Activated CD8-positive, alpha-beta memory T cell treated with anti-CD3 and anti-CD28 coated beads for 4 hours (primary cell): ENCODE measurements around the gene AMPD2.
A peak's percentile ranks its signal among the peaks of the same experiment; 100 is the strongest.

ENCODE experiments used
- DNase-seq, 2 donors: peaks; one replicate each; pipeline ENCODE4 v3.0.0-alpha.2; 2020; ENCODE audit warnings: low read depth in 2 of 2

AMPD2 gene

DNA sequence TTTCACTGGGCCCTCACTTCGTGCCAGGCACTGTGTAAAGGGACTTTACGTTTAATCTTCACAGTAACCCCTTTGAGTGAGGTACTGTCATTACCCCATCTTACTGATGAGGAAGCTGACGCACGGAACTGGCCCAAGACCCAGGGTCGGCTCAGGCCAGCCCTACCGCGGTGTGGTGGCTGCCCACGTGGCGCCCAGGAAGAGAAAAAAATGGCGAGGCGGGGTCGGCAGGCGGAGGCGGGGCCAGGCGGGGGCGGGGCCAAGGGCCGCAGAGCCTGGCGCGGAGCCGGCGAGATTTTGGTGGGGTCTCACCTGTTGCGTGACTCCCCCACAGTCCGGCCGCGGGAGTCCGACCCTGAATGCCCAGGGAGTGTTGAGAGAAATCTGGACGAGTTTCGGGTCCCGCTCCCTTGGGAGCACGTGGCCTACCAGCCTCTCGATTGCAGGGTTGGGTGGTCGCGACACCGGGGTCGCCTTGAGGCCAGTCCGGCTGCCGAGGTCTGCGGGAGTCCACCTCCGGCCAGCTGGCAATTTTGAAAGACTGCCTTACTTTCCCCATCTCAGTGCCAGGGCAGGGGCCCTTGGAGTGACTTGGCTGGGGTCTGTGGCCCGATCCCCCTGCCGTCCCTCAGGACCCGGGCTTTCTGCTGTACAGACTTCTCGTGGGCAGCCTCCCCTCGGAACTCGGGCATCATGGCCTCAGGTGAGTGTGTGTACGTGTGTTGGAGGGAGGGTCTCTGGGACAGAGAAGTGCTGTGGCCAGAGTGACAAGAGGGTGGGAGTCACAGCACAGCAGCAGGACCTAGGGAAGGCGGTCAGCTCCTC lies at the start of gene AMPD2, which contains the start of gene GNAT2:
TSS of gene AMPD2 (plus strand) at position 262 of the 825 bp plus-strand sequence. CDS start 1,339 bp downstream, outside the sequence.
TSS of gene GNAT2 (minus strand) at position 41 of the 825 bp plus-strand sequence. CDS start 6,746 bp downstream, outside the sequence.
- DNase-seq = peak; percentile 53 to 54

DNA sequence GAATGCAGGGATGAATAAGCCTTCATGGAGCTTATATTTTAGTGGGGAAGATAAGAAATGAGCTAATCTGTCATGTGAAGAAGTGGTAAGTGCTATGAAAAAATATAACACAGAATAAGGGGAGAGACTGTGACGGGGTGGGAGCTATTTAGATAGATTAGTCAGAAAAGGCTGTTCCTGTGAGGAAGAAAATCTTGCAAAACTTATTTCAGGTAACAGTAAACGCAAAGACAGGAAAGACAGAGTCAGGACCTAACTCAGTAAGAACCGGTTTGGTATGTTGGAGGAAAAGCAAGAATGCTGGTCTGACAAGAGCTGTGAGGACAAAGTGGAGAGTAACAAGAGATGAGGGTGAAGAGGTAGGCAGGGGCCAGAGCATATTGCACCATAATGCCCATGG lies 49.2 kb upstream of the AMPD2 start:
- DNase-seq = no peak

DNA sequence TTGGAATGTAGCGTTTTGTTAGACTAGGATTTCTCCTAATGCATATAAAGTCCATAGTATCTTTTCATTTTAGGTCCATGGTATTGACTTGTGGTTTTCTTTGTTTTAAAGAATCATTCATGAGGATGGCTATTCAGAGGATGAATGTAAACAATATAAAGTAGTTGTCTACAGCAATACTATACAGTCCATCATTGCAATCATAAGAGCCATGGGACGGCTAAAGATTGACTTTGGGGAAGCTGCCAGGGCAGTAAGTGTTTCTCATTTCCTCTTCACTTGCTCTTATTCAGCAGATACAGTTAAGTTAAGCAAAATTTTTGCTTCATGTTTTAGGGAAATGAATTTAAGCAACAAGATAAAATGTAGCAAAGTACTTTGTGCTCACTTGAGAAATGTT lies 45.9 kb upstream of the AMPD2 start:
- no peak for DNase-seq

DNA sequence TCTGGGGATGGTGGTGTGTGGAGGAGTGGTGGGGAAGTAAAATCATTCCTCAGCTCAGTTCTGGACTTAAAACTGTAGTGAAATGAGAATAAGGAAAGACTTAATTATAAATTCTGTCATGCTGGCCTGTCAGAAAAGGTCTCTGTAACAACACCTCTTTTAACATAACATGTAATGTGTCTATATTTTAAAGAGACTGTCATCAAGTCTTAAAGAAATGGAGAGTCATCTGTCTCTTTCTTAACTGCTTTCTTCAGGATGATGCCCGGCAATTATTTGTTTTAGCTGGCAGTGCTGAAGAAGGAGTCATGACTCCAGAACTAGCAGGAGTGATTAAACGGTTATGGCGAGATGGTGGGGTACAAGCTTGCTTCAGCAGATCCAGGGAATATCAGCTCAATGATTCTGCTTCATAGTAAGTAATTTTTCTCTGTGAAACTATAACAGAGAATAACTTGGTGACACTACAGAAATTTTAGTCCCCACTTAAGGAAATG lies 40.6 kb upstream of the AMPD2 start:
- no peak for DNase-seq

DNA sequence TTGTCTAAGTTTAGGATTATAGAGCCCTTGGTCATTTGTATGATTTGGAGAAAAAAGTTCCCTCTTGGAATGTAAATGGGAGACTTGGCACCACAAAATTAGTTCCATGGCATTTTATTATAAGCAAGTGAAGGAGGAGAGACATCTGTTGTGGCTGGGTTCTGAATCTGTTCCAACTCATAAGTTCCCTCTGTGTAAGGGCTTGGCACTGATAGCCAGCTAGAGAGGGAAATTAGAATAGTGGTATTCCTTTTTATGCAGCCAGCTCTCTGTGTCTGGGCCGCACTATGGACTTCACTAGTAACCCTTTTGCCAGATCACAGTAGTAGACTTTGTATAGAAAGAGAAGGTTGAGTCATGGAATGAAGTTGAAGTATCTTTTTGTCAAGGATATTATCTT lies 40.1 kb upstream of the AMPD2 start:
- no peak for DNase-seq

DNA sequence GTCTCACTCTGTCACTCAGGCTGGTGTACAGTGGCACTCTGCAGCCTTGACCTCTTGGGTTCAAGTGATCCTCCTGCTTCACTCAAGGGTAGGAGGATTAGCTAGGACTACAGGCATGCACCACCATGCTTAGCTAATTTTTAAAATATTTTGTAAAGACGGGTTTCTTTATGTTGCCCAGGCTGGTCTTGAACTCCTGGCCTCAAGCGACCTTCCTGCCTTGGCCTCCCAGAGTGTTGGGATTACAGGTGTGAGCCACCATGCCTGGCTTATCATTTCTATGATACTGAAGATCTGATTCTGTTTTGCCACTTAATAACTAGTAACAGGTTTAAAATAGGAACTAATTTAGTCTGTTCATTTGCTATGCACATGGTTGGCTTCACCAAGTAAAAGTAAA lies 37.6 kb upstream of the AMPD2 start:
- no peak for DNase-seq

DNA sequence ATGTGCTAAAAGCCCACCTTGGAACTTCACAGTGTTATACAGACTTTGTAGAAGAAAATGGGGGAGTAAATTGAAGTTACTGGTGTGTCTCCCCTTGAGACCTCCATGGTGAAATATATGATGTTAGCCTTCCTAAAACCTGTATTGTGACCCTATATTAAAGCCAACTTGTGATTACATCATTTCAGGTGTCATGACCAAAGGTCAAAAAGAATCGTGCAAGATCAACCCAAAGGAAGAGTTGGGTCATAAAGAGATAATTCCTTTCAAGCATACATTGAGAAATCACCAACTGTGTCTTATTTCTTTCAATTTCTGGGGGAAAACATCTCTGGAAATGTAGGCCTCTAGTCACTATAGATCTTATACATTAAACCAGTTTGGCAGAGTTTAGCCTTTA lies 34.9 kb upstream of the AMPD2 start:
- DNase-seq = no peak

DNA sequence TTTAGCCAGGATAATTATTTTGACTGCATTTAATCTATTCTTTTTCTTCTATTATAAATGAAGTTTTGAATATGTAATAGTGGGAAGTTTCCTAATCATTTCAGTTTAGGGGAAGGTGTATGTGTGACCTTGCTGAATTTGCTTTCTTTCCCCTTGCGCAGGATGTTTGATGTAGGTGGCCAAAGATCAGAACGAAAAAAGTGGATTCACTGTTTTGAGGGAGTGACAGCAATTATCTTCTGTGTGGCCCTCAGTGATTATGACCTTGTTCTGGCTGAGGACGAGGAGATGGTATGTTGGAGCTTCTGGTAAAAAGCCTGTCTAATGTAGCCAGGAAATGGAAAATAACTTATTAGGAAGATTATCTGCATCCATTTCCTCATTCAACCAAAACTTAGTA lies 33.6 kb upstream of the AMPD2 start:
- DNase-seq = no peak

DNA sequence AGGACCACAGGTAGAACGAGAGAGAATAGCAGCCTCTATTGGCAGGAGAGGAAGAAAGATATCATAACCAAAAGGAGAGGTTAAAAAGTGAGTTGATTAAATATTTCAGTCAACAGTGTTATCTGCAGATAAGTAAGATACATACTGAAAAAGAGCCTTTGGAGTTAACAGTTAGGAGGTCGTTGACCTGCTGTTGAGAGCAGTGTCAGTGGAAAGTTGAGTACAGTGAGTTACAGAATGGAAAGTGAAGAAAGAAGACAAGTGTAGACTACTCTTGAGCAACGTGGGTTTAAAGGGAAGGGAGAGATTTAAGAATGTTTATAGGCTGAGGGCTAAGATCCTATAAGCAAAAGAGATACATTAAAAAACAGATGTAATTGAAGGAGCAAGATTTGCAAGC lies 30.5 kb upstream of the AMPD2 start:
- DNase-seq = no peak

DNA sequence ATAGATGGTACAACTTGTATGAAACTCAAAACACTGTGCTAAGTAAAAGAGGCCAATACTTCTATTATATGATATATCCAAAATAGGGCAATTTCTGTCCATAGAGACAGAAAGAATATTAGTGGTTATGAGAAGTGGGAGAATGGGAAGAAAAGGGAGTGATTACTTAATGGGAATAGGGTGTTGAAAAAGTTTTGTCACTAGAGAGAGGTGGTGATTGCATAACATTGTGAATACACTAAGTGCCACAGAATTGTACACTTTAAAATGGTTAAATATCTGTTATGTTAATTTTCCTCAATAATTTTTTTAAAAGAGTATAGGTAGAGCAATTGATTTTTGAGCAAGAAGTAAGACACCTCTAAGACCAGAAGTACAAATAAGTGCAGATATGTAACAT lies 30.0 kb upstream of the AMPD2 start:
- DNase-seq = no peak

DNA sequence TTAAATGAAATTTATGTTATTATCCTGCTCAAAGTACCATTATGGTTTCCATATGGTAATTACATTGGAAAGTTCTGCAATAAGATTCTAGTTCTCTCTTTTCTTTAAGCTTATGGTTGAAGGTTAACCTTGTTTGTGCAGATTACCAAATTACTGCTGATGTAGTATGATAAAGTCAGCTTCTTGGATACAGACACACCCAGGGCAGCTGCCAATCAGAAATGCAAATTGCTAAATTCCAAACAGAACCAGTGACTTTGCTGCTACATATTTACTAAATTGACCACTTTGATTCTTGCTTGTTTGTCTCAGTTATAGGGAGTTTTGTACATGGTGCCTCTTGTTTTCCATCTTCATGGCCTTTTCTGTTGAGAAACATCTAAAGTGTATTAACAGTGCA lies 26.7 kb upstream of the AMPD2 start:
- no peak for DNase-seq

DNA sequence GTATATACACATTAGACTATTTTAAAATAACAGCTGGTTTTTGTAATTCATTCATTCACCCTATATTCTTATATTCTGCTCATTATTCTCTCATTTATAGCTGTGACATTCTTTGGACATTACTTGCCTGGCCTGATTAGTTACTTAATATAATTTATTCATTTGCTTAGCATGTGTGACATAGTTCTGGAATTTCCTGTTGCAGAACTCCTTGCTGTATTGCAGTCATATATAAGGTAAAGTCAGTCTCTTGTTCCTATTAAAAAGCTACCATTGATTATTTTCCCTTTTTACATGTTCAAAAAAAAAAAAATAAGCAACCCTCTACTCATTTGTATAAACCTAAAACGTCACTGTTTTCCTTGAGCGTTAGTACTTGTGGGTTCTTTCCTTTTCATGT lies 24.1 kb upstream of the AMPD2 start:
- no peak for DNase-seq

DNA sequence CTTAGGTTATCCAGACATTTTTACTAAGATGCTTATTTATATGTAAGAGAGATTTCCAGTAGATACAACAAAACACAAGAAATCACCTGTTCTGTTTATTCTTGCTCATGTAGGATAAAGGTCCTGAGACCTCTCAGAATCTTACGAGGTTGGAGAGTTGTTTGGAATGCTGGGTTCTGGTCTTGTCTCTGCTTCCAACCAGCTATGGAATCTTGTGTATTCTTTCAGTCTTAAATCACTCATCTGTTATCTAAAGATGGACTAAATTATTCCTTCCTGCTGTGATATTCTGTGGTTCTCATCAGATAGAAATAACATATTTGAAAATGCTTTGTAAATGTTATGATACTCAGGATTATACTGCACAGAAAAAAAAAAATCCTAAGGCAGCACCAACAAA lies 21.5 kb upstream of the AMPD2 start:
- no peak for DNase-seq

DNA sequence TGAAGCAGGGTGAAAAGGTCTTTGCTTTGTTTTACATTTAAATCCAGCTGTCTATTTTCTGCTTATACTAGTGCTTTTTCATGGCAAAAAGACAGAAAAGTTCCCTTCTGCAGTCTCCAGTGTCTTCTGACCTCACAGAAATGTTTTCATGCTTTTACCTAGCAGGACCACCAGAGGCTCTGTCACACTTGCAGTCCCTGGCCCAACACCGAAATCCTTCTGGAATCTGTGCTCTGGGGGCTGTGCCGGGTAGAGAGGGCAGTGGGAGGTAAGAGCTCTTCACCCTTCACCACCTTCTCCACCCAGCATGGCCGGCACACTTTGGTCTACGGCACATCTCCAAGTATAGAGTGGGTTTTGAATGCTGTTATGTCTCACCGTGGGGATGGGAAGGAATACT lies 21.0 kb upstream of the AMPD2 start:
- no peak for DNase-seq

DNA sequence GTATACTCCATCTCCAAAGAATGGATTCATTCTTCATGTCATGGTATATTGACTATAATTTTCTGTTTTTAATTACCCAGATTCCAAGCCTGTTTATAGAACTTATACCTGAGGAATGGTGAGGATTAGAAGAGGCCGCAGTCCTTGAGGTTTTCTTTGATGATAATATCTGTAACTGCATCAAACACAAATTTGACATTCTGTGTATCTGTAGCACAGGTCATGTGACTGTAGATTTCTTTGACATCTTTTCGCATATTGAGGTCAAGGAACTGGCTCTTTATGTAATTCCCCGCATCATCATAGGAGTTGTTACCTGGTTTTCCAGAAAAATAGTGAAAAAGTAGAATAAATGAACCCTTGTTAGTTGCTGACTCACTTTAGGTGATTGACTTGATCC lies 16.4 kb upstream of the AMPD2 start:
- no peak for DNase-seq

DNA sequence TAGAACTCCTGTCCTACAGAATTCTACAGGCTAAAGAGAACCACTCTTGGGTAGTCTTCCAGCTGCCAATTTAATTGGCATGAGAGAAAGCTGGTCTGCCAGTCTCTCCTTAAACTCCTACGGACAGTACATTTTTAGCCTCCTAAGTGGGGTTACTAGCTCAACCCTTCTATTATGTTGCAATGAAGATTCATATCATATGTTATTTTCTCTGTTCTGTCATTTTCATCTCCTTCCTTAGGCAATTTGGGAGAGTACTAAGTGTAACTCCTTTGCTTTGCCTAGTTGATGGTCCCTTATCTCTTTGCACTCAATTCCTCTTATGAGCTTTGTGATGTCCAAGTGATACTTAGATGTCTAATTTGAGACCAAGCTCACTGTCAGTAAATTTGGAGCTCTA lies 14.3 kb upstream of the AMPD2 start:
- no peak for DNase-seq

DNA sequence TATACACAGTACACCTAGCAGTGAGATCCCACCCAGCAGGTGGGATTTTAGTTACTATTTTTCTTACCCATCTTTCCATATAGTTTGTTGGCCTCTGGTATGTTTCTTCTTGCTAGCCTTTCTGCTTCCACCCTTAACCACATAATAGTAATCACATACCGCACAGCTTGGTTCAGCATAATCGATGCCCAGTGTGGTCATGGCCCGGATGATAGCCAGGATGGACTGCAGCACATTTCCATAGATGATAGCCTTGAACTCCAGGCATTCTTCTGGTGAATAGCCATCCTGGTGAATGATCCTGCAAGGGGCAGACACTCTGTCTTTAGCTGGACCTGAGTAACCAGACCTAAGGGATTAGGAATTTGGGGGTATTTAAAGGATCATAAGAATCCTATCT lies 9.8 kb upstream of the AMPD2 start:
- no peak for DNase-seq

DNA sequence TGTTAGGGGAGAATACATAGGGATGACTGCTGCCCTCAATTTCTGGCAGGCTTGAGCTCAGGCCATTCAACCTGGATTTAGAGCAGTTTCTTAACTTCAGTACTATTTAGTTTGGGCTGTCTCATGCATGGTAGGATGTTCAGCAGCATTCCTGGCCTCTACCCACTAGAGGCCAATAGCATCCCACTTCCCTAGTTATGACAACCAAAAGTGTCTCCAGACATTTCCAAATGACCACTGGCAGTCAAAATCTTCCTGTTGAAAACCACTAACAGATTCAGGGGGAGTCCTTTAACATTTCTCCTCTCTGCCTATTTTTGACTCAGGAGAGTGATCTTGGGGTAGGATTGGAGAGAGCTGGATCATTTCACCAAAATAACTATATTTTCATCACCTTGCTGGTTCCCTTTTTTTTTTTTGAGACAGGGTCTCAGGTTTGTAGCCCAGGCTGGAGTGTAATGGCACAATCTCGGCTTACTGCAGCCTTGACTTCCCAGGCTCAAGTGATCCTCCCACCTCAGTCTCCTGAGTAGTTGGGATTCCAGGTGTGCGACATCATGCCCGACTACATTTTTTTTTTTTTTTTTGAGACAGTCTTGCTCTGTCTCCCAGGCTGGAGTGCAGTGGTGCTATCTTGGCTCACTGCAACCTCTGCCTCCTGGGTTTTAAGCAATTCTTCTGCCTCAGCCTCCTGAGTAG lies 8.9 kb upstream of the AMPD2 start:
- DNase-seq = no peak

DNA sequence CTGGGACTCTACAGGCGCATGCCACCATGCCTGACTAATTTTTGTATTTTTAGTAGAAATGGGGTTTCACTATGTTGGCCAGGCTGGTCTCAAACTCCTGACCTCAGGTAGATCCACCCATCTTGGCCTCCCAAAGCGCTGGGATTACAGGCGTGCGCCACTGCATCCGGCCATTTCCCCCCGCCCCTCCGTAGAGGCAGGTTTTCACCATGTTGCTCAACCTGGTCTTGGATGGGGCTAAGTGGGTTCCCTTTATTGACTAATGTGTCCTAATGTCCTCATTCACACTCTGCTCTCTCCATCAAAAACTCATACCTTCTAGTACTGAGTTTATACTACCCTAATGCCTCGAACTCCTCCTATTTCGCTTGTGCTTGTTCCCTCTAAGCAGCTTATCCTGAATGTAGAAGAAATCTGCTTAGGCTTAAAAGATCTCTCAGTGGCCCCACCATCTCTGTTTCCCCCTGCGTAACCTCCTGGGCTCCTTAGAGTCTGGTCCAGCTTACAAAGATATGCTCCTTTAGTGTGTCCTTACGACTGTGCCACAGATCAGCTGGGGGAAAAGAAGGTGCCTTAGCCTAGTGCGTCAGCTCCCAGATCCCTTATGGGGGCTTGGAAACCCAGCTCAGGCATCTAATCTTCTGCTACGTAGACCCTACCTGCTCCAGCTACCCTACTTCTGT lies 8.2 kb upstream of the AMPD2 start:
- DNase-seq = no peak

DNA sequence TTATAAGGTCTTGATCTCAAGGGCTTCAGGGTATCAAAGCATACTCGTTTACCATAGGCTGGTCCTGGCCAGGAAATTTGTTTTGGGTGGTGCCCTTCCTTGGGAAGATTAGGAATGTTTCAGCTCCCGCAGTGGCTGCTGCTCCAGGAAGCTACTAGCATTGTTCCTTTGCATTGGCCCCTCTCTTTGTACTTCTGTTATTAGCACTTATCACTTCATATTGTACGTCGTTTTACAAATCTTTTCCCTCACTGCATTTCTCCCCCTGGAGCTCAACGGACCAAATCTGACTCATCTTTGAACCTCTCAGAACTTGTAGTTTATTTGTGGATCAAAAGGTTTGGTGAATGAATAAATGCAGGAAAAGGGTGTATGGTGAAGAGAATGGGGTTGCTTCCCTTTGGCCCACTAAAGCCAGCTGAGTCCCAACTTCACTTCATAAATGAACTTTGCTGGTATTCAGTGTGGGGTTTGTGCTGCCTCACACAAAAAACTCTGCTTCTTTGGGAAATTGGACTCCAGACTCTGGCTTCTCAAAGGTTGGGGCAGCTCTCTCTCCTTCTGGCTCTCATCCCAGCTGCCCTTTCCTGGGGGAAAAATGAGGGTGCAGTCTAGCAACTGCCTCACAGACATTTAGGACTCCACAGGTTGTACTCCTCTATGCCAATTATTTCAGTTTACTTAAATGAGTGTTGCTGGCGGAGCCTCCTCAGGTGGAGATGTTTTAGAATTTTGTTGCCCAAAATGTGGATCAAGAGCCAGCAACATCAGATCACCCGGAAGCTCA lies 6.1 kb upstream of the AMPD2 start:
- DNase-seq = no peak

DNA sequence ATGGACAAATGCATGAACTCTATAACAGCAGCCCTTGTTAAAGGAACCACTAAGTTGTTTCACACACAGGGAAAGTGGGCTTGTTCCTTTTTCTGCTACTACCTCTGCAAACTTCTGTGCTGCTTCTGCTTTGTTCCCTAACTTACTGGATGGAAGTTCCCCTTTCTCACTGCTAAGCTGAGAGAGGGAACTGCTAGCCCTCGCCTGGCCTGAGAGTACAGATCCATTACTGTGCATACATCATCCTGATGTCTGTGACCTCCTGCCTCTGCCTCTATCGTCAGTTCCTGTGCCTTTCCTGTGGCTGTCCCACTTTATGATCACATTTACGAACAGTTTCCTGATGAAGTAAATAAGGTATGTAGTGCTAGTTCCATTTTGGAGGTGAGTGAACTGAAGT lies 3.8 kb upstream of the AMPD2 start:
- DNase-seq = no peak

DNA sequence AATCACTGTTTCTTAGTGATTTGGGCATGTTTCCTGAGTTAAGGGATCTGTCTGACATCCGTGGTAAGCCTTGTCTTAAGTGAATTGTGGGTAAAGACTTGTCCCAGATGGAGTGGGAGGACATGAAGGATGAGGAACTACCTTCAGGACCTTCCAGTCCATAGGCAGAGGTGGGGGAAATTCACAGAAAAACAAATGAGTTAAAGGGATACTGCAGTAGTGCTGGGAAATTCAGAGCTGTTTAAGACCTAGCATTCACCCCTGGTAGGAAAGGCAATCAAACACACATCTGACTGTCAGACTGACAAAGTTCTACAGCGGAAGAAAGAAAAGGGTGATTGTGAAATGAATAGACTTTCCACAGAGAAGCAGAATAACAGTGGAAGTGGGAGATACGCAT lies 3.2 kb upstream of the AMPD2 start:
- DNase-seq = no peak
